Jurkat, Clone E6-1 (cell line): Measurements from ENCODE around the gene PPT1.

ENCODE experiments used
- DNase-seq: peaks from one replicate; pipeline ENCODE4 v3.0.0-alpha.2; 2011; ENCODE audit warnings: low read depth, low spot score
- H3K4me3 ChIP-seq: 2 replicates; pipeline ENCODE4 v1.5.1; 2011; ENCODE audit warnings: mild to moderate bottlenecking, low read length, control low read depth, moderate library complexity

Gene PPT1

GRCh38 chr1:40058453-40059337 lies 38.4 kb downstream of the PPT1 start:
- H3K4me3 ChIP-seq: peak overlapping the region; percentile 37
- no peak for DNase-seq

- no peak overlapping the region for H3K4me3 ChIP-seq
- DNase-seq: no peak
These were observed 39.0 kb downstream of the PPT1 start for GRCh38 chr1:40058097-40058452.

DNA sequence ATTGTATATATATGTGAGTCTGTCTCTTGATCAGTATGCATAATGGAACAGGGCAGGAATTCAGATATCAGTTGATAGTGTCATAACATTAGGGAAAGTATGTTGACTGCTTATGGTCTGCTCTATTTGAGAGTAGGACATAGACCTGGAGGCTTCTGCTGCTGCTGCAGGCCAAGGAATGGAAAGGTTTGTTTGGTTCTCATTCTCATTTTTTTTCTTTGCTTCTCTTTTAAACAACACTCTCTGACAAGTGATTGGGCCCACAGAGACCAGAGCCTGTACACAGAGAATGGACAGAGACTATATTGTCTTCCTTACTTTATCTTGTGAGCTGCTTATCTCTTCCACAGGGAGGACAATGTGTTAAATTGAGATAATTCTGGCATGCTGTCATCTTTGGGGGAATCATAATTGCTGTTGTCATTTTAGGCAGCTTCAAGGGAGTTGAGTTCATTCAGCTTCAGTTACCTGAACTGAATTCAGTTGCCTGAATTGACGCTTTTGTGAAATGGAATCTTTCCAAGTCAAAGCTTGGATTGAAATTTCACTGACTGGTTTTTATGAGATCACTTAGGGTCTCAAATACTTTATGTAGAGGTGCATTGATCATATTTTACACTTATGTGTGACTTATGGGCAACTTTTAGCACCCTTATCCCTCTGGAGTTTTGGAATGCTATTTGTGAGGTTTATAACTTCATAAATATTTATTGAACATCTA lies 39.6 kb downstream of the PPT1 start:
- H3K4me3 ChIP-seq: no peak overlapping the region
- DNase-seq: no peak

GRCh38 chr1:40056519-40057309 lies 40.3 kb downstream of the PPT1 start:
- DNase-seq: no peak
- no peak overlapping the region for H3K4me3 ChIP-seq

DNA sequence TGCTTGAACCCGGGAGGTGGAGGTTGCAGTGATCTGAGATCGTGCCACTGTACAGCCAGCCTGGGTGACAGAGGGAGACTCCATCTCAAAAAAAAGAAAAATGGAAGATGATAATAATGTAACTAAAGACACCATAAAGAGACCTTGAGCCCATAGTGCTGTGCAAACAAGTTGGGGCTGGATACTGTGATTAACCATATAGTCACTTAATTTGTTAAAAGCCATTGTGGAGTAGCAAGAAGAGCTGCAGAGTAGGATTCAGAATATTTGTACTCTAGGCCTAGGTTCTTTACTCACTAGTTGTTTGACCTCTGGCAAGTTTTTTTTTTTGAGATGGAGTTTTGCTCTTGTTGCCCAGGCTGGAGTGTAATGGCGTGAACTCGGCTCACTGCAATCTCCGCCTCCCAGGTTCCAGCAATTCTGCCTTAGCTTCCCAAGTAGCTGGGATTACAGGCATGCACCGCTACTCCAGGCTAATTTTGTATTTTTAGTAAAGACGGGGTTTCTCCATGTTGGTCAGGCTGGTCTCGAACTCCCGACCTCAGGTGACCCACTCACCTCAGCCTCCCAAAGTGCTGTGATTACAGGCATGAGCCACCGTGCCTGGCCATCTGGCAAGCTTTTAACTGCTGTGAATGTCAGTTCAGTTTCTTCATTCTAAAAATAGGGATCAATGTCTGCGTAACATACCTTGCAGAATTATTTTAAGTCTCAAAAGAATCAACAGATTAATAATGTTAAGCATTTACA lies 43.7 kb downstream of the PPT1 start:
- no peak for DNase-seq
- H3K4me3 ChIP-seq: no peak overlapping the region

GRCh38 chr1:40050863-40051262 lies 46.2 kb downstream of the PPT1 start:
- DNase-seq: no peak
- no peak overlapping the region for H3K4me3 ChIP-seq

- H3K4me3 ChIP-seq: no peak overlapping the region
- DNase-seq: no peak
These were observed 47.3 kb downstream of the PPT1 start for GRCh38 chr1:40049725-40050124.

DNA sequence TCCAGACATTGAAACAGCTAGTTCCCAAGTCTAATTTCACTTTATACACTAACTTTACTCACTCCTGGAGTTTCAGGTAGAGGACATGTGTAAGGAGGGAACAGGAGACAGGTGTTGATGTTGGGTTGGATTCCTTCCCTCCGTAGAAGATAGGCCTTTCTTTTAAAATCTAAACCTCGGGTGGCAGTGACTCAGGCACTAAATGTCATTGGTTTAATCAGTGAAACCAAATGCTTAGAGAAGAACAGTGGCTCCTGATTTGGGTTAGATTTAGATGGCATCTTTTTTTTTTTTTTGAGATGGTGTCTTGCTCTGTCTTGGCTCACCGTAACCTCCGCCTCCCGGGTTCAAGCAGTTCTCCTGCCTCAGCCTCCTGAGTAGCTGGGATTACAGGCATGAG lies 49.3 kb downstream of the PPT1 start:
- no peak for DNase-seq
- no peak overlapping the region for H3K4me3 ChIP-seq

DNA sequence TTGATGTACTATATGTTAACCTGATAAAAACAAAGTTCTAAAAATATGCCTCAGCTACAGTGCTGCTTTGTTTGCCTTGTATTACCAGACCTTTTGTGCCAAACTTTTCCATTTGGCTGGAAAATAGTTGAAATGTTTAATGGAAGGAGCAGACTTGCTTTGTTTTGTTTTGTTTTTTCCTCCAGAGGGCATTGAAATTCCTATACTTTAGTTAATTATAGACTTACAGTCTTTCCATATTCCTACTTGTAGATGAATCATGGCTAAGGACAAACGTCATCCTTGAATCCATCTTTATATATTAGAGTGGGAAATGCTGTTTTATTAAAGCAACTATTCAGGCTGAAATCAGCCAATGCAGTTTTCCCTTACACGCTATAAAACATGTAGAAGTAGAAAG lies 49.8 kb downstream of the PPT1 start:
- DNase-seq: no peak
- no peak overlapping the region for H3K4me3 ChIP-seq

DNA sequence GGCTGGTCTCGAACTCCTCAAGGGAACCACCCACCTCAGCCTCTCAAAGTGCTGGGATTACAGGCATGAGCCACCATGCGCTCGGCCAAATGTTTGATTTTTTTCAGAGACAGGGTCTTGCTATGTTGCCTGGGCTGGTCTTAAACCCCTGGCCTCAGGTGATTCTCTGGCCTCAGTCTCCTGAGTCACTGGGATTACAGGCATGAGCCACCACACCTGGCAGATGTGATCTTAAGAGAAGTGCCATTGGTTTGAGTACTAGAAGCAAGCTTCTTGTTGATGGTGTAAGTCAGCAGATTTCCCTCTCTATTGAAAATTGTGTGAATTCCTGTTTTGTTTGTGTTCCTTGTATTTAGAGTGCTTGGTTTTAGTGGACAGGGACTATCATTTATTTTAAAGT lies 51.3 kb downstream of the PPT1 start:
- no peak overlapping the region for H3K4me3 ChIP-seq
- DNase-seq: no peak

DNA sequence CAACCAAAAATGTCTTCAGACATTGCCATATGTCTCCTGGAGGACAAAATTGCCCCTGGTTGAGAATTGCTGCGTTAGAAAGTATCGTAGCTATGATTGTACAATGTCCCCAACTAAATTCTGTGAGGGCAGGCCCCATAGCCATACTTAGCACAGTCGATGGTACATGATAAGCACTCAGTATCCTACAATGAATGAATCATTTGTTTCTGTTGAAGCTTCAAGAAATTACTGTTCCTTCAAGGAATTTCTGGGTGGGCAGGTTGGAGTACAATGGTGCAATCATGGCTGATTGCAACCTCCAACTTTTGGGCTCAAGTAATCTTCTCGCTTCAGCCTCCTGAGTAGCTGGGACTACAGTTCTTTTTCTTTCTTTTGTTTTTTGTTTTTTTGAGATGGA lies 51.9 kb downstream of the PPT1 start:
- no peak for DNase-seq
- H3K4me3 ChIP-seq: no peak overlapping the region

DNA sequence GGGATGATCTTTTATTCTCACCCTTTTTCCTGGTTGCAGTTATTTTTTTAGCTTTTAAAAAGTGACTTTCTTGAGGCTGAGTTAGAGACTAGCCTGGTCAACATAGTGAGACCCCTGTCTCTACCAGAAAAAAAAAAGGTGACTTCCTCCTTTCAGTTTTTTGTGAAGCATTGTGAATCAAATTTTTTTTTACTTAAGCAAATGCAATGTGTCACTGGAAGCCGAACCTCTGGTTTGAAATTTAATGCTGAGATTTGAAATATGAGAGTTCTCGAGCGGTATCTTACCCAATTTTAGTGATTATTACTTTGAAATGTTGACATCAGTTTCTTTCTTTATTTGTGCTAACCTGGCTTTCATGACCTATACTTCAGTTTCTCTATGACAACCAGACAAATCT lies 52.9 kb downstream of the PPT1 start:
- DNase-seq: no peak
- no peak overlapping the region for H3K4me3 ChIP-seq

DNA sequence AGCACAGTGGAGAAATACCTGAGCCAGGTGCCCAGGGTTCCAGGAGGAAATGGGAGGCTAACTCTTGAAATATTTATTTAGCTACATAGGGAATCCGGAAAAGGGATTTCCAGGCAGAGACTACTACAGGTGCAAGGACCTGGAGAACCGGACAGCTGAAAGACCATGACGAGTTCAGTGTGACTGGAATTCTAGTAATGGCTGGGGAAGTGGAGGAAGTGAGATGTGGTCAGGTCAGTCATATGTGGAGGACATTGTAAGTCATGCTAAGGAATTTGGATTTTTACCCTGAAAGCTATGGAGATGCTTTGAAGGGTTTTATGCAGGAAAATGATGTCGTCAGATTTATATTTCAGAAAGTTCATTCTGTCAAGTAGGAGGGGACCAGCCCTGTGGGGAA lies 54.7 kb downstream of the PPT1 start:
- no peak overlapping the region; the same call in 1 of the 2 replicates for H3K4me3 ChIP-seq
- DNase-seq: no peak

DNA sequence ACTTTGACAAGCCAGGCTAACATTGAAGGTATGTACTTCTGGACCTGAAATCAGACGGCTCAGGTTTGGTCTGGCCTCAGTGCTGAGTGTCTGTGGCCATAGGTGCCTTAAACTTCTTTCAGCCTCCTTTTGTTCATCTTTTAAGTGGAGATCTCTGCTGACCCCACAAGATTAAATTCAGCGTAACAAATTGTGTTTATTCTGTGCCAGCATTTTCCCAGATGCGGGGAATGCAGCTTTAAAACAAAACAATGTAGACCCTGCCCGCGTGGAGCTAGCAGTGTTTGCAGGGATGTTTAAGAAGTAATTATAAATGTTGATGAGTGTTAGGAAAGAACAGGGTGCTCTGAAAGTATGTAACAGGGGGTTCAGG lies 55.6 kb downstream of the PPT1 start:
- DNase-seq: no peak

GRCh38 chr1:40040511-40041465 lies 56.3 kb downstream of the PPT1 start, which contains the start of gene CAP1:
TSS of gene CAP1 (plus strand) at chr1:40040729. CDS start at chr1:40059347, 18,618 bp downstream.
- H3K4me3 ChIP-seq: peak within 1 kb of the TSS; percentile 81
- peak; percentile 96 for DNase-seq

More for the DNA sequence above, 55.6 kb downstream of the PPT1 start:
- H3K4me3 ChIP-seq: peak overlapping the region; percentile 81

GRCh38 chr1:40039757-40040510 lies 57.1 kb downstream of the PPT1 start:
- peak; percentile 45 for DNase-seq
- H3K4me3 ChIP-seq: peak overlapping the region; percentile 81

GRCh38 chr1:40039245-40039756 lies 57.8 kb downstream of the PPT1 start:
- peak overlapping the region; percentile 81 for H3K4me3 ChIP-seq
- peak; percentile 65 for DNase-seq
